NCI-H510A (cell line): ENCODE data around the gene NUDT8.
"Not testable (repeated sequence)": the region's sequence is repeated elsewhere in the genome, so short reads cannot be mapped to it uniquely, and the experiment has no call there.

Experiments
- DNase-seq: peaks from one replicate; lab custom pipeline; 2025; lab: John Stamatoyannopoulos, UW

The NUDT8 gene

DNA sequence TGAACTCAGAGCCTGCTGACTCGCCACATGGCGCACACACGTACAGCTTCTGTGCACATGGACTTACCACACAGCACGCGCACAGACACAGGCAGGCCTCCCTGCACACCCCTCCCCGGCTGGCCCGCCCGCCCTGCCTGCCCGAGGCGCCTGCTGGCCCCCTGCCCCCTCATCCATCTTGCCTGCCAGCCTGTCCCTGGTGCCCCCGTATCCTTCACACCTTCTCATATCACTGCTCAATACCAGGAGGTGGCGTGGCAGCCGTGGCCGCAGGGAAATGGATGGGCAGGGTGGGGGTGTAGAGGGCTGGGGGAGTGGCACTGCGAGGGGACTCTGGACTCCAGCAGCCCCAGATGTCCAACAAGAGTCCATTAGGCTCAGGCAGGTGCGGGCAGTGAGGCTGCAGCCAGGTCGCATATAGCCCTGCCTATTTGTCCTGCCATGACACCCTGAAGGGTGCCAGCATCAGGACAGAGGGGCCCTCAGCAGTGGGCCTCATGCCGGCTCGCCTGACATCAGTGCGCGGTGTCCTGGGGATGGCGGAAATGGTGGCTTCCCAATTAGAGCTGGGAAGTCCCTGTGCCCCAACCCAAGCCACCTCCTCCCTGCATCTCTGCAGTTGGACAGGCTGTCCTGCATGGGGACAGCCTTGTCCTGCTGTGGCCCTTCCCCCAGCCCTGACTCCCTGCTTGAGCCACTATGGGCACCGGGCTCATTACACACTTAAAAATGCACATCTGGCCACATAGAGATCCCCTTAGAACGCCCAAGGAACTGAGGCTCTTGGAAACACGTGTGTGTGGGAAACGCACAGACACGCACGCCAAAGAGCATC lies 11.8 kb upstream of the NUDT8 start:
- no peak for DNase-seq

DNA sequence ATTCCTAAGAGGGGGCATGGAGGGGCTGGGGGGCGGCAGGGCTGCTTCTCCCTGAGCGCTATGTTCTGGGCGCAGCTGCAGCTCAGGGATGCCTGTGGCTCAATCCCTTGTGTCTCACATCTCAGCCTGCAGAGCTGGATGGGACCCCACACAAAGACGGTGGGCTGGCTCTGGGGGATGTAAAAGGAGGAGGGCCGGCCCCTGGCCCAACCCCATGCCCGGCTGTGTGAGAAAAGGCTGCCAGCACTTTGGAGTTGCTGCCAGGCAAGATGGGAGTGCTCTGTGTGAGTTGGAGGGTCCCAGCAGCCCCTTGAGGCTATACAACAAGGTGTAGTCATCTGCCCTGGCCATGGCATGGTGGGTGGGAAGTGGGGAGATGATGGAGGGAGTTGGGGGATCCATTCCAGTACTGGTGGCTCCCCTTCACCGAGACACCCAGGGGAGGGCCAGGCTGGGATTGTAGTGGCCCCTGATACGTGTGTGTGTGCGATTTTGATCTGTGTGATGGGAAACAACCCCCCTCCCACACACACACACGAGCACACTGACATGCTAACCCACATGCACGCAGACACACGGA lies 11.1 kb upstream of the NUDT8 start:
- DNase-seq: no peak

DNA sequence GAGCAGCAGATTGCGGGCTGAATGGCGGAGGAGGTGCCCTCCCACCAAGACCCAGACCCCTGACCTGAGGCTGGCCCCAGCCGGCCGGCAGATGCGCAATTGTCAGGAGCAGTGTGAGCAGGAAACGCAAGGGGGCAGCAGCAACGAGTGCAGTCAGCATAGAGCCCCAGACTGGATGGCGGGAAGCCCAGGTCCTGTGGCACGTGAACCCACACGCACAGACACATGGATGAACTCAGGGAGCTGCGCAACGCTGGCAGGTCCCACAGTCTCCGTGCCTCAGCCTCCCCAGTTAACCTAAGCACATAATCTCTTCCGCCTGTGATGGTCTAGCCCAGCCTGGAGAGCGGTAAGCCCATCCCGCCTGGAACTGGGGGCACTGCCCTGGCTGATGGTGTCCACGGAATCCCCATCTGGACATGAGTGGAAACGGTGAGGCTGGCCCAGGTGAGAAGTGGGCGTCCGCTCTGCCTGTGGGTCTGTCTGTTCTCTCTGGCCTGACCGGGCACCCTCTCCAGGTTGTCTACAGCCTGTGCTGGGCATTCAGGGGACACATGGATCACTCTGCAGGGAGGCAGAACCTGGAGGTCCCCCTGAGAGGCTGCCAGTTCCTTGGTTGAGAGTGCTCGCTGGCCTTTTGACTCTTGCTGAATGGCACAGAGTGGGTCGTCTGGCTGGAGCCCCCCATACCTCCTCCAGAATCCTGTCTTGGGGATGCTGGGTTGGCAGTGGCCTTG lies 10.5 kb upstream of the NUDT8 start:
- DNase-seq: peak; percentile 25

DNA sequence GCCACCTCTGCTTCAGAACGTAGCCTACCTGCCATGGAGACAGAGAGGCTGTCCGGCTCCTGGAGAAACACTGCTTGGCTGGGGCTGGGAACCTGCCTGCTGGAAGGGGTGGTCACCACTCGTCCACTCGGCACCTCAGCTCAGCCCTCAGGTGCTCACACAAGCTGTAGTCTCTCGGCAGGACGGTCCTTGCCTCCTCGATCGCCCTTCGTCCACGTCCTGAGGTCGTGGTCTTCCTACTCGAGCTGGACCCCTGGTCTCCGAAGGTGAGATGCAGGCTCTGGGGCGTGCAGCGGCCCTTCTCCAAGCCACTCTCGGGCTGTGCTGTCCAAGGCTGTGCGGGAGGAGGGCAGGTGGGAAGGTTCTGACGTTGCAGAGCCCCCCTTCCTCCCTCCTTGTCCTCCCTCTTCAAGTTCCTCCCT lies 9.7 kb upstream of the NUDT8 start, which contains the start of gene TBX10:
Gene TBX10, minus strand, starts transcription at position 326 of the 422 bp plus-strand sequence. Its CDS starts 291 bp downstream, at position 35.
- DNase-seq: no peak

DNA sequence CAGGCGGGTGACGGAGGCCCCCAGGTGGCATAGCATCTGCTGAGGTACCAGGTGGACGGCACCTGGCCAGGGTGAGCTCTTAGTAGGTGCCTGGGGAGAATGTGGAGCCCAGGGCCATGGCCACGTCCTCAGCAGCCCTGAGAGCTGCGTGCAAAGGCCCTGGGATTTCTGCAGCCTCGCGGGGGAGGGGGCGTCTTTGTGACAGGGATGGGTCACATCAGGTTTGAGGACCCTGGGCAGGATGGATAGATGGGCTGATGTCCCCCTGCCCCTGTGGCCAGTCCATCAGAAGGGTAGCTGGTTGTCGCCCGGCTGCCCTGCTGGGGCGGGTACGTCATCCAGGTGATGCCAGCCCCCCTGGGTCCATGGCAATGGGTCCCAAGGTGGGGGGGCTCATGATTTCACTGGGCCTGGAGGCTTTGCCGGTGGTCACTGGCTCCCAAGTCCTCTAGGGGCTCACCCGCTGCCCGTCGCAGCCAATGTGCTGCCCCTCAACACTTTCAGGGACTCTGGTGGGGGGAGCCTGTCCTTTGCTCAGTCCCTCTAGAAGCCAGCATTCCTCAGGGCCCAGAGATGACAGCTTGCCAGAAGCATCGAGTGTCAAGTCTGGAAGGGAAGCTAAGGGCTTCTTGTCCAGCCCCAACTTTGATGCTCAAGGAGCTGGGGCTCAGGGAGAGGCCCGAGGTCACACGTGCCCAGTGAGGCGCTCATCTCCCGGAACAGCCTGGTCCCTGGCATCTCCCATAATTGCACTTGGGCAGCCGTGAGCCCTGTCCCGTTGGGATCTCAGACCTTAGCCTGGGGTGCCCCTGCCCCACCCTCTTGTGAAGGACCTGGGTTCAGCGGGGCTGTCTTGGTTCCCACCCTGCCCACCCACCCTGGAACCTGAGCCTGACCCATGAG lies 9.0 kb upstream of the NUDT8 start:
- no peak for DNase-seq

DNA sequence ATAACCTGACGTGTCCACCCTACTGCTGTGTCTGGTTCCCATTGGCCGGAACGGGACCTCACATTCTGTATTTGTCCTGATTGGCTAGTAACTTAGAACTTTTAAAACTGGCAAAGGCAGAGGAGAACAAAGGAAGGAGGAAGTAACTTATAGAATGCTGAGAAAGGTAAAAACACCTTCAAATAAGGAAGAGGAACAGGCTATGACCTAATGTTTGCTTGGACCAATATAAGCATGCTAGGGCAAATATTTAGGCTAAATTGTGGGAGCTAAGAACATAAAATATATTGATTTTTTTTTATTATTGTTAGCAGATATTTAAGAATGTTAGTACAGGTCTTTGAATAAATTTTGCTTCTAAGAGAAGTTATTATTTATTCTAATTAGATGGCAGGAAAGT lies 7.7 kb upstream of the NUDT8 start:
- not testable (repeated sequence) for DNase-seq

DNA sequence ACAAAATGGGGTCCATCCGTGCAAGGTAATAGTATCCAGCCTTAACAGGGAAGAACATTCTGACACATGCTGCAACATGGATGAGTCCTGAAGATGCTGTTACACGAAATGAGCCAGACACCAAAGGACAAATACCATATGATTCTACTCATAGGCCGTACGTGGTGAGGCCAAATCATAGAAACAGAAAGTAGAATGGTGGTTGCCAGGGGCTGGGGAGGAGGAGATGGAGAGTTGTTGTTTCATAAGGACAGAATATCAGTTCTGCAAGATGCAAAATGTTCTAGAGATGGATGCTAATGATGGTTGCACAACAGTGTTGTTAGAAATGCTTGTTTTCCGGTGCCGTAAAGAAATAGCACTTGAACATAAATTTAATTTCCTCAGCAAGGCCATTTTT lies 7.2 kb upstream of the NUDT8 start:
- DNase-seq: no peak

DNA sequence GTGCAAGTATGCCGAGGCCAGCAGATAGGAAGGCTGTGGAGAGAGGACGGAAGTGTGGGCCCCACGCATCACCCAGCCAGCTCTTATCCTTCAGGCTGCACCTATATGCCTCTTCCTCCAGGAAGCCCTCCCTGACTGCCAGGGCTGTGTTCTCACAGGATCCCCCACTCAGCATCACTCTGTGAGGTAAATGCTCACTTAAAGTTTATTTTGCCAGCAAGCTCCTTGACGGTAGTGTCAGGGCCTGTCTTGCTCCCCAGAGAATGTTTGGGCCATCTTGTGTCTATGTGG lies 5.4 kb upstream of the NUDT8 start:
- DNase-seq: no peak

DNA sequence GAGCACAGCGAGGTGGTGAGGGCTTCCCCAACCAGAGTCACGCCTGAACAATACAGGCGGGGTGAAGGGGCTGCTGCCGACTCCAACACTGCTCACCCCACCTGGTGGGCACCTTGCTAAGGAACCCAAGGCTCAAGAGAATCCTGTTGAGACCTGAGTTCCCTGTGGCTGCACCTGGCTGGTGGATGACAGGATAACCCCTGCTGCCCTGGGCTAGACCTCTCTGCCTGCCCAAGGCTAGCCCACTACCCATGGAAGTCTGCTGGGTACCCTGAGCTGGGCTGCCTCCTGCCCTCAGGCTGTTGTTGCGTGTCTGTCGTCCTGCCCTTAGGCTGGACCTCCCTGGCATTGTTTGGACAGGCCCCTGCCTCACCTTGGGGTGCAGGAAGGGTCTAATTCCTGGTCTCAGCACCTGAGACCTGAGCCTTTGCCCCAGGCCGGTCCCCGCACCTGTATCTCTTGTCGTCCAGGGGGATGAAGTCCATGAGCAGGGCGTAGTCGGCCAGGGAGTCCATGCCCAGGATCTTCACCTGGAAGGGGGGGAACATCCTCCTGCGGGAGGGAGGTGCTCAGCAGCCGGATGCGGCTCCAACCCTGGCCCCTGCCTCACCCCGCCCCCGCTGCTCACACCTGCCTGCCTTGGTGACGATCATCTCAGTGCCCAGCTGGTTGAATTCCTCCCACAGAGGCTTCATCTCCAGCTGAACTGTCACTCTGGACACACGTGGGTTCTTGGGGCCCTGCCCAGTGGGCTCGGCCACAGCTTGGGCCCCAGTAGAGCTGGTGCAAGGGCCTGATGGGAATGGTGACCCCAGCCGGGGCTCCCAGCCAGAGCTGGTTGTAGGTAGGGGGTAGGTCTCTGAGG lies 4.9 kb upstream of the NUDT8 start:
- DNase-seq: peak; percentile 76

DNA sequence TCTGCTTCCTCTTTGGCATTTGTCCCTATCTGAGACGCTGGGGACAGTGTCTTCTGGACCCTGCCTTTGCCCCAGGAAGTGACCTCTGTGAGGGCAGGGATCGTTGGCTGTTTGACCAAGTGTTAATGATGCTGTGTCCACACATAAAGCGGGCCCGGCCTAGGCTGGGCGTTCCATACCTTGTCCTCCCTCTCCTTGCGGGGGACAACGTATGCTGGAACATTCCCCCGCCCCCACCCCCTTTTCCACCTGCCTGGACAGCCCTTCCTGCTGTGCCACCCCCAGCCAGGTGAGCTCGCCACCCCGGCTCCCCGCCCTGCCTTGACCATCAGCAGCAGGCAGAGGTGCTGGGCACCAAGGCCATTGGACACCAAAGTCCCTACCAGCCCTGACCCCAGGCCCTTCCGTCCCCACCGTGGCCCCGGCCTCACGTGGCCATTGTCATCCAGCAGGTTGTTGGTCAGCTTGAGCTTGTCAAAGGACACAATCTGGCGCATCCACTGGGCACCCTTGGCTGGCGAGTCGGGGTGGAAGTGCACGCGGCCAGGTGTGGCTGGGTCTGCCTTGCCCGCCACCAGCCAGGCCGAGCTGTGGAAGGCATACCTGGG lies 4.1 kb upstream of the NUDT8 start:
- no peak for DNase-seq

DNA sequence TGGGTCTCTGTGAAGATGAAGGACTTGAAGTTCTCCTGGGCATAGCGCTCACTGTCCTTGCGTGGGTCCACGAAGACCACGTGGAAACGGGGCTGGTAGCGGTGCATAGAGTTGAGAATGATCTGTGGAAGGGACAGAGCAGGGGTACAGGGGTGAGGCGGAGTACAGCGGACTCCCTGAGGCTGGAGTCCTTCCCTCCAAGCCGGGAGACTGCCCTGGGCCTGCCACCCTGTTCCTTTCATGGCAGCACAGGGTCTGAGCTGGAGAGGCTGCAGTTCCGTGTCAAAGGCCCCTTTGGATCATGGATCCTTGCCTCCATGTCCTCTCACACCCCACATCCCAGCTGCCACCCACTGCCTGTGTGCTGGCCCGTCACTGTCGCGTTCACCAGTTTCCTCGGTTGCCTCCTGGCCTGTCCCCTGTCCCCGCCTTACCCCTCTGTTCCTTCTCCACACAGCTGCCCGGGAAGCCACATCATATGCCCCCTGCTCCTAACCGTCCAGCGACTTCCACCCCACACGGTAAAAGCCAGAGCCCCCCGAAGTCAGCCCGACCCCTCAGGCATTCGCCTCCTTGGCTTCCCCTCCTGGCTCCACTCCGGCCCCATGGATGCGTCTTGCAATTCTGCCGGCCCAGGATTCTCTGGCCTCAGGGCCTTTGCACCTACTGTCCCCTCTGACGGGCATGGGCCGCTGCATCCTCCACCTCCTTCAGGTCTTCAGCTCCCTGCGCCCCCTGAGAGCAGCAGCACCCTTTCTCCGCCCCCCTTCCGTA lies 3.4 kb upstream of the NUDT8 start:
- DNase-seq: no peak

DNA sequence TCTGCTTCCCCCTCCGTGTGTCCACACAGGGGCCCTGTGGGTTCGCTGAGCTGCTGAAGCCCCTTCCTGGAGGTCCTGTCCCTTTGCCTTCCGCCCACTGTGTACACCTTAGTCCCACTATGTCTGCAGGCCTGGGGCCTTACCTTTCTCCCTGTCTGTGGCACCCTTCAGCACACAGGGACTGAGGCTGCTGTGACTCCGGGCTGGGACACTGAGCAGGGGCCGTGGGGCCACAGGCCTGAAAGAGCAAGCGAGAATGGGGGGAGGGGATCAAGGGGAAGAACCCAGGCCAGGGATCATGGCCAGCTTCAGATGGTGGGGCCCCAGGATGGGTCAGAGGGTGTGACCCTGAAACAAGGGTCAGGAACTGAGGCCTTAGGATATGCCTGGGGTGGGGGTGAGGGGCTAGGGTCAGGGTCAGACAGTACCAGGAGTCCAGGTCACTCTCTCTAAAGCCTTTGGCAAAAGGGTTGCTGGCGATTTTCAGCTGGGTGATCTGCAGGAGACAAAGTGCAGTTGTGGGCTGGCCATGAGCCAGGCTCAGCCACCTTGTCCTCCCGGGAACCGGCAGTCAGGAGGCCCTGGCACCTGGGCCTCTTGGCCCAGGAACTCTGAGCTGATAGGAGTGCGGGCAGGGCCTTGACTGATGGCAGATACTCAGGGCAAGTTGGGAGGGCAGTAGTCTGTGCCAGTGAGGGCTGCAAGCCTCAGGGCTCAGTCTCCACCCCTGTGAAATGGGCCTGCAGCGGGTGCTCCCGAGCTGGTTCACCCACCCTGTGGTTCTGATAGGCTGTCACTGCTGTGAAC lies 2.6 kb upstream of the NUDT8 start:
- no peak for DNase-seq

DNA sequence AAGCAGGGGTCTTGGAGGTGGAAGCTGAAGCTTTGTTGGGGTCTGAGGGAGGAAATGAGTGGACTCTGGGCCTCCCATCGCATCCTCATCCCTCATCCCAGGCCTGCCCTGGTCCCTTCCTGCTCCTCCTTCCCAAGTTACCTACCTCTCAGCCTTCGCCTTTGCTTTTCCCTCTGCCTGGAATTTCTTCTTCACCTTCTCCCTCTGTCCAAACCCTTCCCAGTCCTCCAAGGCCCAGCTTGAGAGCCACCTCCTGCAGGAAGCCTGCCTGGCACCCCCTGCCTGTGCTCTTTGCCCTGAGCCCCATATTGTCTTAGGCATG lies 2.1 kb upstream of the NUDT8 start:
- no peak for DNase-seq

DNA sequence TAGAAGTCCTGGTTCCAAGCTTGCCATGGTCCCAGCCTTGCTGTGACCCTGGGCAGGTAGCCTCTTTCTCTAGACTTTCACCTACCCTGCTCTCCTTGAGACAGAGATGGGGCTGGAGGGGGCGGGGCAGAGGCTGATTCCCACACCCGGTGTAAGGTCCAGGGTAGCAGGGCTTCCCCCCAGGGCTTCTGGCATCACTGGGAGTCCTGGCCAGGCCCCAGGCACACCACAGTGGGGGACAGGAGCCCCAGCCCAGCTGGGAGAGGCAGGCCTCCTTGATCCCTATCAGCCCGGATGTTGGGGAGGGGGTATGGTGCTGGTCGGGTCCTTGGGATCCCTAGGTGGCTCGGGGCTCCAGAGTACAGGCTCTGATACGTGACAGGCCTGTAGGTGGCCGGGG lies 1.7 kb upstream of the NUDT8 start:
- DNase-seq: no peak

DNA sequence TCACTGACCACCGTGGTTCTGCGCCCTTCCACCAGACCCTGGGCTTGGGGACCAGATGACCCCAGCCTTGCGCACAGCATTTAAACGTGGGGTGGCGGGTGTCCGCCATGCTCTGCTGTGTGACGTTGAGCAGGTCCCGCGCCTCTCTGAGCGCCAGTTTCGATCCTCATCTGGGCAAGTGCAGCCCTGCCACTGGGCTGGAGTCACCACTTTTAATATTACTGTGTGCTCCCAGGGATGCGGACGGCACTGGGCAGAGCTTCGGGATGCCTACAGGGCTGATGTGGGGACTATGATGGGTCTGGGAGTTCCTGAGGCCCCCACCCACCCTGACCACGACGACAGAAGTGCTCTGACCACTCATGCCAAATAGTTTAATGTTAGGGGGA lies 1.2 kb upstream of the NUDT8 start:
- DNase-seq: no peak

DNA sequence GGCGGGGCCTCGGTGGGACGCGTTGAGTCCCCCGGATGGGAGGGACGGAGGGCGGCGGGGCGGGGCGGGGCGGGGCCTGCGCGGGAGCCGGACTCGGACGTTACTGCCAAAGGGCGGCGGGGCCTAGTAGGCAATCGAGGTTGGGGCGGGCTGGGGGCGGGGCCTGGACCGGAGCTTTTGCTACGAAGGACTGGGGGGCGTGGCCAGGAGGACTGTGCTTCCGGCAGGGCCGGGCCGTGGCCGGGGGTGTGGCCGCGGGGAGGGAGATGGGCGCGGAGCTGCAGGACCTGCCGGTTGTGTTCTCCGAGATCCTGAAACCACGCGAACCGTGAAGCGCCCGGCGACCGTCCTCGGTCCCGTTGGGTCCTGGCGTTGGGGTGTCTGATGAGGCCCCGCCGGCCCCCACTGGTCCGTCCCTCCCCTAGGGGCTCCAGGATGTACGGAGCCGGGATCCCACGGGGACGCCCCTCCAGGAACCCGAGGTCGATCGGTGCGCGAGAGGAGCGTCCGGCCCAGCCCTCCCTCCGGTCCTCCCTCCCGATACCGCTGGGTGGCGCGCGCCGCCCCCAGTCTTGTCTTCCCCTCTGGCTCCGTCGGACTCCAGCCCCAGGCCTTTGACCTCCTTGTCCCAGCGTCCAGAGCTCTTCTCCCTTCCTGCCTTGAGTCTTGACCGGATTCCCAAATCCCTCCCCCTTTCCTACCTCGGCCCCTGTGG lies 648 bp upstream of the NUDT8 start:
- DNase-seq: peak; percentile 98

DNA sequence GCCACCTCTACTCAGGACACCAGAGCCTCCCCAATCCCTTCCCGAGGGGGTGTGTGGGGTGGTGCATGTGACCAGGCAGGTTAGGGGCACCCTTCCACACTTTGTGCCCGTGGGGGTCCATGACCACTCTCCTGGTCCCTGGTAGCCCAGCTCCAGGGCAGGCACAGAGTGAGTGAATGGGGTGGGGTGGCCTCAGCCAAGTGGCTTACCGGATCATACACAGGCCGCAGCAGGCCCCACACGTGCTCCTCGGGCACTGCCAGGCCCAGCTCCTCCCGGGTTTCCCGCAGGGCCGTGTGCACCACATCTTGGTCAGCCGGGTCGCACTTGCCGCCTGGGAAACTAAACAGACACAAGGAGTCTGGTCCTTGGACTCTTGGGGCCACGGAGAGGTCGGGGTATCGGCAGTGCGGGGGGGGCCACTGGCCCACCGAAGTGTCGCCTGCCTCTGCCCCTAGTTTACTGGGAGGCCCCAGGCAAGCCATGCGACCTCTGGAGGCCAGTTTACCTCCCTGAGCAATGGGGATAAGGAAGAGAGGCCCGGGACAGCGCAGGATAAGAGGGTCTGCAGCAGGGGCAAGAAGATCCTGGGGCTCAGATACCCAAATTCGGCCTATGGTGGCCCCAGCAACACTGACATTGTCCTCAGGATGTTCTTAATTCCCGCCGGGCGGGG lies 889 bp downstream of the NUDT8 start:
- DNase-seq: no peak
